Endothelial cell of umbilical vein (primary cell): Measurements from ENCODE around the gene MYO7B. TPM values are rescaled to one million over a fixed set of nuclear protein-coding genes. Genes with fewer than 3 reads are reported as not detected.

Experiments
- BruUV-seq: library from RNA; stranded (reverse); fragments of 400-500 nt; replicated peaks from 2 replicates; lab custom pipeline; 2021; lab: Mats Ljungman, UMichigan
- CTCF ChIA-PET: fragments of 300-600, 350-600 bp; sonication (Branson Sonifier 250); formaldehyde crosslinking; loops from one replicate; lab custom pipeline; 2021; ENCODE audit warnings: antibody characterized with exemption, inconsistent platforms; lab: Charles Lee
- POLR2A ChIA-PET: fragments of 300-600, 350-600 bp; sonication (Branson Sonifier 250); formaldehyde crosslinking; loops from one replicate; lab custom pipeline; 2021; ENCODE audit warnings: antibody characterized with exemption, inconsistent platforms; lab: Charles Lee
- DNase-seq: peaks from one replicate; pipeline ENCODE4 v3.0.0-alpha.2; 2011; ENCODE audit warnings: low read depth, low spot score
- FAIRE-seq: peaks from 2 replicates; lab custom pipeline; 2011; peaks lifted over from hg19 to GRCh38; lab: Jason Lieb, UNC
- H2AFZ ChIP-seq: 2 replicates; pipeline ENCODE4 v1.6.0; 2012; ENCODE audit warnings: low read depth, low read length, control low read depth, inconsistent platforms
- H3K27ac ChIP-seq: 2 replicates; pipeline ENCODE4 v1.5.1; 2011; ENCODE audit warnings: low read depth, mild to moderate bottlenecking, control low read depth, low read length, moderate library complexity; ENCODE audit not compliant: insufficient read depth
- H3K27me3 ChIP-seq, 2 experiments: 2 replicates each; pipeline versions ENCODE4 v1.6.0 to v1.6.1; 2011; ENCODE audit warnings: low read length in 2 of 2, mixed read lengths in 1 of 2; ENCODE audit not compliant: control insufficient read depth in 2 of 2, insufficient read depth in 2 of 2
- H3K36me3 ChIP-seq, 2 experiments: 2 replicates in 1 of 2; 3 replicates in 1 of 2; pipeline ENCODE4 v1.5.1; 2011; ENCODE audit warnings: low read length in 2 of 2, mild to moderate bottlenecking in 1 of 2, moderate library complexity in 1 of 2; ENCODE audit not compliant: control insufficient read depth in 2 of 2, insufficient read depth in 2 of 2; ENCODE audit errors: extremely low read depth in 1 of 2
- H3K4me1 ChIP-seq: 3 replicates; pipeline ENCODE4 v1.5.1; 2011; ENCODE audit warnings: mild to moderate bottlenecking, low read length; ENCODE audit not compliant: control insufficient read depth, insufficient read depth; ENCODE audit errors: extremely low read depth
- H3K4me2 ChIP-seq: 2 replicates; pipeline ENCODE4 v1.6.1; 2011; ENCODE audit warnings: low read length, control low read depth, mixed read lengths; ENCODE audit not compliant: insufficient read depth
- H3K4me3 ChIP-seq, 3 experiments: fragments of 200-600 bp in 1 of 3; sonication (generic), shearing (Covaris generic) in 1 of 3; replicated peaks in 1 of 3; 2 replicates each; pipeline ENCODE4 v1.5.1; 2011 to 2016; ENCODE audit warnings: control low read depth in 3 of 3, low read length in 3 of 3, mild to moderate bottlenecking in 2 of 3, inconsistent platforms in 1 of 3, low read depth in 1 of 3, moderate library complexity in 1 of 3; ENCODE audit not compliant: insufficient read depth in 1 of 3
- H3K79me2 ChIP-seq: 2 replicates; pipeline ENCODE4 v1.6.0; 2012; ENCODE audit warnings: low read length, inconsistent platforms; ENCODE audit not compliant: control insufficient read depth, insufficient read depth
- H3K9ac ChIP-seq: replicated peaks from 2 replicates; pipeline ENCODE3; 2011; ENCODE audit warnings: low read length, control low read depth; ENCODE audit not compliant: insufficient read depth; ENCODE audit errors: extremely low read depth
- H3K9me1 ChIP-seq: replicated peaks from 3 replicates; pipeline ENCODE4 v1.6.0; 2011; ENCODE audit warnings: mild to moderate bottlenecking, low read length; ENCODE audit not compliant: control insufficient read depth, insufficient read depth; ENCODE audit errors: extremely low read depth
- H3K9me3 ChIP-seq: replicated peaks from 2 replicates; pipeline ENCODE4 v1.5.1; 2012; ENCODE audit warnings: low read length, inconsistent platforms; ENCODE audit not compliant: control insufficient read depth, insufficient read depth
- H4K20me1 ChIP-seq: replicated peaks from 2 replicates; pipeline ENCODE3; 2011; ENCODE audit warnings: mild to moderate bottlenecking, low read length; ENCODE audit not compliant: control insufficient read depth, insufficient read depth; ENCODE audit errors: extremely low read depth
- CTCF ChIP-seq, 2 donors: IDR thresholded peaks; 1 replicate in 1 of 2; 2 replicates in 1 of 2; pipeline ENCODE4 v1.5.1; 2011; ENCODE audit warnings: low read length in 2 of 2, mild to moderate bottlenecking in 2 of 2, moderate library complexity in 2 of 2, control low read depth in 1 of 2, inconsistent platforms in 1 of 2, low read depth in 1 of 2; ENCODE audit not compliant: insufficient read depth in 1 of 2; ENCODE audit errors: extremely low read depth in 1 of 2
- EZH2 ChIP-seq: IDR thresholded peaks from 2 replicates; pipeline ENCODE4 v1.6.1; 2012; ENCODE audit warnings: borderline replicate concordance, low read depth, mild to moderate bottlenecking, moderate library complexity, low read length, inconsistent platforms; ENCODE audit not compliant: severe bottlenecking
- FOS ChIP-seq: IDR thresholded peaks from 2 replicates; pipeline ENCODE4 v1.6.1; 2011; ENCODE audit warnings: mild to moderate bottlenecking, low read length, moderate library complexity, borderline replicate concordance; ENCODE audit not compliant: insufficient read depth
- GATA2 ChIP-seq: IDR thresholded peaks from 2 replicates; pipeline ENCODE4 v1.7.0; 2011; ENCODE audit warnings: low read depth, mild to moderate bottlenecking, moderate library complexity, mixed read lengths, low read length; ENCODE audit not compliant: insufficient read length, insufficient read depth
- JUN ChIP-seq: IDR thresholded peaks from 2 replicates; pipeline ENCODE4 v1.6.1; 2011; ENCODE audit warnings: borderline replicate concordance, low read depth; ENCODE audit not compliant: insufficient read length, insufficient read depth
- MYC ChIP-seq: IDR thresholded peaks from one replicate; pipeline ENCODE4 v1.6.1; 2011; ENCODE audit warnings: mild to moderate bottlenecking, low read depth, low read length
- POLR2A ChIP-seq: IDR thresholded peaks from 2 replicates; pipeline ENCODE4 v1.6.1; 2012; ENCODE audit warnings: low read depth, mild to moderate bottlenecking, control low read depth, low read length
- POLR2AphosphoS5 ChIP-seq: IDR thresholded peaks from 2 replicates; pipeline ENCODE4 v1.6.1; 2012; ENCODE audit warnings: low read depth, mild to moderate bottlenecking, control low read depth, low read length, moderate library complexity; ENCODE audit not compliant: insufficient read depth
- dilution Hi-C: fragments of 300-500 bp; cut with MboI; formaldehyde crosslinking; loops from one replicate; pipeline ENCODE4 v1.15.0; 2019; ENCODE audit warnings: low sequenced_read_pairs; ENCODE audit not compliant: extremely low pct_ligation_motif_present
- intact Hi-C: fragments of 100-400 bp; cut with micrococcal nuclease; formaldehyde crosslinking; loops from one replicate; pipeline ENCODE4 v1.10.0; 2022
- polyA plus RNA-seq, 4 experiments: library from polyadenylated mRNA; depleted of rRNA in 3 of 4; stranded (reverse) in 3 of 4; unstranded in 1 of 4; fragments of >200 nt; gene quantifications; 2 replicates each; pipeline versions ENCODE4 v1.2.1 to v1.2.3, GENCODE V29; 2011 to 2012; ENCODE audit warnings: missing spikeins in 1 of 4
- total RNA-seq: library from RNA; stranded (reverse); gene quantifications from 2 replicates; pipeline ENCODE4 v1.2.3, GENCODE V29; 2021
- TF ChIP-seq, protein P1 (sequence below): IDR thresholded peaks from 2 replicates; pipeline ENCODE4 v1.6.1; 2011; ENCODE audit not compliant: insufficient read depth, insufficient read length

MYO7B gene
- total and polyA plus RNA-seq, 2 donors (not counting 3 experiments of a cell fraction or from before 2014, with no cell fraction given) = 0.17 TPM; not detected in 1

DNA sequence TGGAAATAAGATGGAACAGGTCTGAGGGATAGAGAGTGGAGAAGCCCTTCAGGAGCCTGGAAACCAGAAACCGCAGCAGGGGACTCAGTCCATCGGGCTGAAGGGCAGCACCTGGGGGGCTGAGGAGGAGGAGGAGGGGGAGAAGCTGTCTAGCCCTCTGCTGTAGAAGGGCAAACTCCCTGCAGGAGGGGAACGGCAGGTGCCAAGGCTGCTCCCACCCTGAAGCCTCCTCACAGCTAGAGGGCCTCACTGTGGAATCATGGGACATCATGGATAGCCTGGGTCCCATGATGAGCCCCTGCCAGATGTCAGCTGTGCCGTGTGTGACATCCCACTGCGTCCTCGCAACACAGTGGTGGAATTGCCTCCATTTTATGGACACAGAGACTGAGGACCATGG, 435 bp downstream of the MYO7B start:
- H3K27ac ChIP-seq = no peak overlapping the region
- dilution Hi-C loops = no loop called here
- no peak overlapping the region for H3K4me2 ChIP-seq
- H3K36me3 ChIP-seq = no peaks in the 10 kb centered on the region
- no peaks in the 10 kb centered on the region for H4K20me1 ChIP-seq
- H3K4me3 ChIP-seq = no peak overlapping the region
- DNase-seq (no peak), FAIRE-seq (no peak)
- H3K79me2 ChIP-seq = no peaks in the 10 kb centered on the region
- H3K4me1 ChIP-seq = no peaks in the 10 kb centered on the region
- H3K9me1 ChIP-seq = no peaks in the 10 kb centered on the region
- POLR2A ChIA-PET = no interaction called here
- H2AFZ ChIP-seq = no peak overlapping the region
- H3K9me3 ChIP-seq = no peaks in the 10 kb centered on the region
- no TSS peak for BruUV-seq
- no peak overlapping the region for H3K9ac ChIP-seq
- no peak for TF ChIP-seq JUN
- TF ChIP-seq FOS = no peak
- TF ChIP-seq EZH2 = no peak
- TF ChIP-seq POLR2A = no peak
- no peak for TF ChIP-seq GATA2
- TF ChIP-seq MYC = no peak
- TF ChIP-seq, protein P1, sequence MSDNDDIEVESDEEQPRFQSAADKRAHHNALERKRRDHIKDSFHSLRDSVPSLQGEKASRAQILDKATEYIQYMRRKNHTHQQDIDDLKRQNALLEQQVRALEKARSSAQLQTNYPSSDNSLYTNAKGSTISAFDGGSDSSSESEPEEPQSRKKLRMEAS = no peak
- TF ChIP-seq CTCF (IDR thresholded peaks at IDR 0.05; ENCODE audit: extremely low read depth in 1 of 2, insufficient read depth in 1 of 2, low read depth in 1 of 2, low read length in 2 of 2) = no peak
- no peak for TF ChIP-seq POLR2AphosphoS5
- intact Hi-C loops = no loop called here
- CTCF ChIA-PET = no interaction called here
- H3K27me3 ChIP-seq = peaks cover 3 to 8% of the 10 kb centered on the region in 2 experiments
